HG03066 (cell line): ENCODE results near the gene XG.
"Not testable (repeated sequence)": the region's sequence is repeated elsewhere in the genome, so short reads cannot be mapped to it uniquely, and the experiment has no call there.

Experiments used
- ATAC-seq: cut with Tn5 transposase; IDR thresholded peaks from one replicate; pipeline ENCODE4 v1.9.1; 2021; ENCODE audit warnings: low read depth; ENCODE audit not compliant: unreplicated experiment

Gene XG

GRCh38 chrX:2732649-2733048 lies 19.2 kb upstream of the XG start:
- no peak for ATAC-seq

- no peak for ATAC-seq
Observed at GRCh38 chrX:2733286-2733685, 18.6 kb upstream of the XG start.

GRCh38 chrX:2735270-2735669 lies 16.6 kb upstream of the XG start:
- ATAC-seq = no peak

- no peak for ATAC-seq
Observed at GRCh38 chrX:2740672-2741071, 11.2 kb upstream of the XG start.

- no peak for ATAC-seq
Observed at GRCh38 chrX:2741386-2741785, 10.5 kb upstream of the XG start.

- not testable (repeated sequence) for ATAC-seq
Observed at GRCh38 chrX:2746250-2746649, 5.6 kb upstream of the XG start.

GRCh38 chrX:2748171-2748814 lies 3.5 kb upstream of the XG start:
- no peak for ATAC-seq

GRCh38 chrX:2748815-2749188 lies 3.0 kb upstream of the XG start:
- ATAC-seq = no peak

- no peak for ATAC-seq
Observed at GRCh38 chrX:2751291-2751690, 549 bp upstream of the XG start.

- not testable (repeated sequence) for ATAC-seq
Observed at GRCh38 chrX:2752441-2752840, 601 bp downstream of the XG start.

GRCh38 chrX:2755163-2755715 lies 3.4 kb downstream of the XG start:
- ATAC-seq = not testable (repeated sequence)

GRCh38 chrX:2756548-2756947 lies 4.7 kb downstream of the XG start:
- ATAC-seq = no peak

GRCh38 chrX:2761246-2761645 lies 9.4 kb downstream of the XG start:
- no peak for ATAC-seq

GRCh38 chrX:2762671-2763070 lies 10.8 kb downstream of the XG start:
- not testable (repeated sequence) for ATAC-seq

- ATAC-seq = not testable (repeated sequence)
Observed at GRCh38 chrX:2764766-2765548, 13.1 kb downstream of the XG start.

GRCh38 chrX:2765549-2765830 lies 13.7 kb downstream of the XG start:
- ATAC-seq = no peak

GRCh38 chrX:2766906-2767305 lies 15.1 kb downstream of the XG start:
- ATAC-seq = no peak

- no peak for ATAC-seq
Observed at GRCh38 chrX:2767631-2768455, 16.0 kb downstream of the XG start.

- no peak for ATAC-seq
Observed at GRCh38 chrX:2769615-2770014, 17.8 kb downstream of the XG start.

- not testable (repeated sequence) for ATAC-seq
Observed at GRCh38 chrX:2773166-2774055, 21.6 kb downstream of the XG start.
